CD4-positive, alpha-beta T cell treated with Interleukin-15 for 1 hour (primary cell): ENCODE results near the gene HPF1.
"Not testable (repeated sequence)": the region's sequence is repeated elsewhere in the genome, so short reads cannot be mapped to it uniquely, and the experiment has no call there.

Experiments
- DNase-seq: peaks from one replicate; pipeline ENCODE4 v3.0.0-alpha.2; 2020

Gene HPF1

GRCh38 chr4:169757575-169758184 lies at the start of gene HPF1:
Gene HPF1, minus strand, starts transcription at chr4:169757944. Its CDS starts 67 bp downstream, at chr4:169757877.
- peak; percentile 91 for DNase-seq

GRCh38 chr4:169806770-169807169 lies 49.0 kb upstream of the HPF1 start:
- DNase-seq: not testable (repeated sequence)

GRCh38 chr4:169803413-169803812 lies 45.7 kb upstream of the HPF1 start:
- no peak for DNase-seq

DNA sequence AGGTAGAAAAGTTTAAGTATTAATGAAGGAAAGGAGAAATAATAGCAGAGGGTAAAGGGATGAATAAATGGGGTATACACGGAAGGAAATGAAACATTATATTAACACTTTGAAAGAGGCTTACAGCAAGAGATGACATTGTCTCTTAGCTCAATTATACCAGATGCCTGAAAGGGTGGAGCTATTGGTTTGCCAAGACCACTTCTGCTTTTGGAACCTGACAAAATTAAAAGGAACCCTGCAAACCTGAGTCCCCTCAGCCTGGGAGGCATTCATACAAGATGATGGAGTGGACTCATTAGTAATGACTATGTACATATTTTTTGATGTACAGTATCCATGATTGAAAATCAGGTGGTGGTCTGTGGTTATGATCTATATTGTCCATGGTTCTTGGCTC lies 45.1 kb upstream of the HPF1 start:
- no peak for DNase-seq

- DNase-seq: no peak
Observed at GRCh38 chr4:169800541-169800940, 42.8 kb upstream of the HPF1 start.

- no peak for DNase-seq
Observed at GRCh38 chr4:169799260-169799659, 41.5 kb upstream of the HPF1 start.

GRCh38 chr4:169795585-169795984 lies 37.8 kb upstream of the HPF1 start:
- no peak for DNase-seq

DNA sequence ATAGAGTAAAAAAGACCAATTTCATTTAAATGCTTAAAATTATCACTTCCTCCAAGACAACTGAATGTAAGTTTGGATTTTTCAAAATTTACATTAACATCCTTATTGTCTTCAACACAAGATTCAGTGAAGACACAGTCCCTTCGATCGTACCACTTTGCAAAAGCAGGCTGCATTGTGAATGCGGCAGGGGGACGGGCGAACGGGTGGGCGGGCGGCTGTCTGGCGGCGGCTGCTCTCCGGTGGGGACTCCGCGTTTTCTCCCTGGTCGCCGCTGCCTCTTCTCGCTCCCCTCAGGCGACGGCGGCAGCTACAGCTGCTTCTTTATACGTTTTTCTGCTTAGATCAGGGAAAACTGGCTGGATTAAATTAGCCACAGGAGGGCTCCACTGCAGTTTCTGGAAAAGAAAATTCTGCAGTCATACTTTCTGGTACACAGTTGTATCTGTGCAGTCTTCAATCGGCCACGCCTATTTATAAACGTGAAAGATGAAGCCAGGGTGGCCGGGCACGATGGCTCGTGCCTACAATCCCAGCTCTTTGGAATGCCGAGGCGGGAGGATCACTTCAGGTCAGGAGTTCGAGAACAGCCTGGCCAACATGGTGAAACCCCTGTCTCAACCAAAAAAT lies 33.9 kb upstream of the HPF1 start:
- no peak for DNase-seq

- no peak for DNase-seq
Observed at GRCh38 chr4:169791062-169791461, 33.3 kb upstream of the HPF1 start.

GRCh38 chr4:169774466-169775445 lies 17.0 kb upstream of the HPF1 start:
- peak; percentile 32 for DNase-seq

DNA sequence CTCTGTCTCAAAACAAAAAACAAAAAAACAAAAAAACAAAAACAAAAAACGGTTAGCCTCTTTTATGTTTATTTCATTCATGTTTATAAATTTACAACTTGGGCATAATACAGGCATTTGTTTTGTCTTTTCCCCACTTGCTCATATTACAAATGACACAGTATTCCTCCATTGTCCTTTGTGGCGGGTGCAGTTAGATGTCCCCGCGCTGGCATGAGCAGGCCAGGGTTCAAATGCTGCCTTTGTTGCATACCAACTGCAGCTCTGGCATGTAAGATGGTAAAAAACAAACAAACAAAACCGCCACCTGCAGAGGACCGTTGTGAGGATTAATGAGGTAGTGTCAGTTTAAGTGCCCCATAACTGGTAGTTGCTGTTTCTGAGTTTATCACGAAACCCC lies 16.1 kb upstream of the HPF1 start:
- no peak for DNase-seq

DNA sequence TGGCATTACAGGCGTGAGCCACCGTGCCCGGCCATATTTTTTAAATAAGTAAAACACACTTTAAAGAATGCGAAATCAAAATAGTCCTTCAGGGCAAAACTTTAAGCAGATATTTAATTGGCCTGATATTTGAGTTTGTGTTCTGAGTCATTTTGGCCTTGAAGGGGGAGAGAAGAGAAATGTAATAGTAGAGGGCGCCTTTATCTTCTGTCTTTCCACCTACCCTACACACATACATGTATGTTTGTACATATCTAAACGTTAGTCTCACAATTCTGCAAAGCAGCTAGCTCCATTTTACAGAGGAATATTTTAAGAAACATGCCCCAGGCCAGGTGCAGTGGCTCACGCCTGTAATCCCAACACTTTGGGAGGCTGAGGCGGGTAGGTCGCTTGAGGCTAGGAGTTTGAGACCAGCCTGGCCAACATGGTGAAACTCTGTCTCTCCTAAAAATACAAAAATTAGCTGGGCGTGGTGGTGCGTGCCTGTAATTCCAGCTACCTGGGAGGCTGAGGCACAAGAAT lies 13.9 kb upstream of the HPF1 start:
- not testable (repeated sequence) for DNase-seq

- no peak for DNase-seq
Observed at GRCh38 chr4:169770416-169770815, 12.7 kb upstream of the HPF1 start.

- DNase-seq: no peak
Observed at GRCh38 chr4:169768385-169768784, 10.6 kb upstream of the HPF1 start.

GRCh38 chr4:169766741-169767140 lies 9.0 kb upstream of the HPF1 start:
- no peak for DNase-seq

GRCh38 chr4:169765835-169766234 lies 8.1 kb upstream of the HPF1 start:
- DNase-seq: no peak

DNA sequence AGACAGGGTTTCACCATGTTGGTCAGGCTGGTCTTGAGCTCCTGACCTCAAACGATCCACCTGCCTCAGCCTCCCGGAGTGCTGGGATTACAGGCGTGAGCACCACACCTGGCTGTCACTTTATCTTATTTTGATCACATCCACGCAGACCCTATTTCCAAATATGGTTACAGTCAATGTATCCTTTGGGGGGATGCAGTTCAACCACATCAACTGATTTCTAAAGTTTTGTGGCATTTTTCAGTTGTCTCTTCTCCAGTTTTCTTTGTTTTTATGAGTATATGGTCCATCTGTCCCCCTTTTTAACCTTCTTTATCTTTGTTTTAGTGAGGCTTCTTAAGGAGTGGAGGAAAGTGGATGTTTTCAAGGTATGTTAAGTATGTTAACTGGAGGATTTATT lies 4.1 kb upstream of the HPF1 start:
- no peak for DNase-seq

- no peak for DNase-seq
Observed at GRCh38 chr4:169758401-169758962, 738 bp upstream of the HPF1 start.

GRCh38 chr4:169756971-169757574 lies 671 bp downstream of the HPF1 start:
- DNase-seq: no peak

GRCh38 chr4:169745291-169745690 lies 12.5 kb downstream of the HPF1 start:
- no peak for DNase-seq

DNA sequence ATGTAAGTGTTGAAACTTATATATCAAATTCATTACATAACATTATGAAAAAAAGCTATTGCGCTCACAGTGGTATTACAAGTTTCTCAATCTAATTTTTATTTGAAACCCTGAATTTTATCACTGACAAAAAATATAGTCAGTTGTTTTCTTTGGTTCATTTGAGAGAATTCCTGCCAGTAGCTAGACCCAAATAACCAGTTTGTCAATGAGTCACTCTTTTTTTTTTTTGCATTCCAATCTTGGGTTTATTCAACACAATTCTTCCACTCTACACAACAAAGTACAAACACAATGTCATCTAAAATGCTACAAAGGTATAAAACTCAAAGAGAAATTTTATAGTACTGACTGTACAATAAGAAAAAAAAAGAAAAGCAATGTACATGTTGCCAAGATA lies 13.1 kb downstream of the HPF1 start:
- no peak for DNase-seq

GRCh38 chr4:169741569-169741968 lies 16.2 kb downstream of the HPF1 start:
- DNase-seq: no peak

- DNase-seq: not testable (repeated sequence)
Observed at GRCh38 chr4:169738604-169739003, 19.1 kb downstream of the HPF1 start.
